DND-41 (cell line): ENCODE results near the gene RELT.

Source experiments
- ATAC-seq: fragments of 200-7000 bp; cut with Tn5 transposase; 3 replicates; pipeline ENCODE4 v1.9.1; 2021; ENCODE audit warnings: low read depth; ENCODE audit not compliant: insufficient read depth
- DNase-seq: peaks from one replicate; pipeline ENCODE4 v3.0.0-alpha.2; 2020
- H2AFZ ChIP-seq: 2 replicates; pipeline ENCODE4 v1.6.0; 2012; ENCODE audit warnings: low read depth, low read length
- H3K27ac ChIP-seq: 2 replicates; pipeline ENCODE4 v1.5.1; 2012; ENCODE audit warnings: low read length, inconsistent platforms
- H3K27me3 ChIP-seq: fragments of 200-600 bp; sonication (generic); 2 replicates; pipeline ENCODE4 v1.6.0; 2012; ENCODE audit warnings: low read length, mild to moderate bottlenecking, inconsistent platforms; ENCODE audit not compliant: insufficient read depth, poor library complexity
- H3K36me3 ChIP-seq: 2 replicates; pipeline ENCODE4 v1.5.1; 2012; ENCODE audit warnings: low read length, inconsistent platforms; ENCODE audit not compliant: insufficient read depth
- H3K4me1 ChIP-seq: 2 replicates; pipeline ENCODE4 v1.5.1; 2012; ENCODE audit warnings: mild to moderate bottlenecking, low read length; ENCODE audit not compliant: insufficient read depth
- H3K4me2 ChIP-seq: 2 replicates; pipeline ENCODE4 v1.6.0; 2012; ENCODE audit warnings: mild to moderate bottlenecking, moderate library complexity, low read length, inconsistent platforms; ENCODE audit not compliant: insufficient read depth
- H3K4me3 ChIP-seq, 2 experiments: fragments of 200-600 bp in 1 of 2; shearing (Covaris generic) in 1 of 2; 2 replicates each; pipeline ENCODE4 v1.5.1; 2012 to 2016; ENCODE audit warnings: inconsistent platforms in 2 of 2, low read length in 2 of 2, mild to moderate bottlenecking in 2 of 2, low read depth in 1 of 2, moderate library complexity in 1 of 2
- H3K79me2 ChIP-seq: 2 replicates; pipeline ENCODE4 v1.6.0; 2012; ENCODE audit warnings: low read length, inconsistent platforms; ENCODE audit not compliant: insufficient read depth
- H3K9ac ChIP-seq: 2 replicates; pipeline ENCODE4 v1.6.0; 2012; ENCODE audit warnings: low read depth, mild to moderate bottlenecking, inconsistent platforms, low read length, moderate library complexity
- H3K9me3 ChIP-seq: 2 replicates; pipeline ENCODE4 v1.5.1; 2012; ENCODE audit warnings: low read length, moderate library complexity, mild to moderate bottlenecking, inconsistent platforms; ENCODE audit not compliant: insufficient read depth, severe bottlenecking
- H4K20me1 ChIP-seq: 2 replicates; pipeline ENCODE4 v1.6.0; 2012; ENCODE audit warnings: low read length; ENCODE audit not compliant: insufficient read depth
- EZH2 ChIP-seq: IDR thresholded peaks from 3 replicates; pipeline ENCODE4 v1.6.1; 2012; ENCODE audit warnings: borderline replicate concordance, low read depth, mild to moderate bottlenecking, moderate library complexity, low read length, inconsistent platforms; ENCODE audit not compliant: severe bottlenecking
- TF ChIP-seq, protein P1 (sequence below): IDR thresholded peaks from 2 replicates; pipeline ENCODE4 v1.5.1; 2012; ENCODE audit warnings: borderline replicate concordance, low read length, moderate library complexity, mild to moderate bottlenecking; ENCODE audit not compliant: poor library complexity, severe bottlenecking; ENCODE audit errors: extremely low read depth

The RELT gene

GRCh38 chr11:73359930-73360742, 16.1 kb upstream of the RELT start:
- Histone ChIP-seq H3K4me2 (no peak overlapping the region), H3K4me1 (no peaks in the 10 kb centered on the region), H3K27me3 (no peaks in the 10 kb centered on the region), H3K27ac (no peak overlapping the region), H3K4me3 (no peak overlapping the region), H3K9me3 (no peaks in the 10 kb centered on the region), H3K79me2 (no peaks in the 10 kb centered on the region), H3K36me3 (no peaks in the 10 kb centered on the region), H3K9ac (no peak overlapping the region), H4K20me1 (peaks cover 3% of the 10 kb centered on the region; the same call in 1 of the 2 replicates), H2AFZ (no peak overlapping the region)
- TF ChIP-seq, protein P1, sequence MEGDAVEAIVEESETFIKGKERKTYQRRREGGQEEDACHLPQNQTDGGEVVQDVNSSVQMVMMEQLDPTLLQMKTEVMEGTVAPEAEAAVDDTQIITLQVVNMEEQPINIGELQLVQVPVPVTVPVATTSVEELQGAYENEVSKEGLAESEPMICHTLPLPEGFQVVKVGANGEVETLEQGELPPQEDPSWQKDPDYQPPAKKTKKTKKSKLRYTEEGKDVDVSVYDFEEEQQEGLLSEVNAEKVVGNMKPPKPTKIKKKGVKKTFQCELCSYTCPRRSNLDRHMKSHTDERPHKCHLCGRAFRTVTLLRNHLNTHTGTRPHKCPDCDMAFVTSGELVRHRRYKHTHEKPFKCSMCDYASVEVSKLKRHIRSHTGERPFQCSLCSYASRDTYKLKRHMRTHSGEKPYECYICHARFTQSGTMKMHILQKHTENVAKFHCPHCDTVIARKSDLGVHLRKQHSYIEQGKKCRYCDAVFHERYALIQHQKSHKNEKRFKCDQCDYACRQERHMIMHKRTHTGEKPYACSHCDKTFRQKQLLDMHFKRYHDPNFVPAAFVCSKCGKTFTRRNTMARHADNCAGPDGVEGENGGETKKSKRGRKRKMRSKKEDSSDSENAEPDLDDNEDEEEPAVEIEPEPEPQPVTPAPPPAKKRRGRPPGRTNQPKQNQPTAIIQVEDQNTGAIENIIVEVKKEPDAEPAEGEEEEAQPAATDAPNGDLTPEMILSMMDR, result peak; percentile 84
- no peak for TF ChIP-seq EZH2
- DNase-seq (peak; percentile 67), ATAC-seq (peak; percentile 86)

DNA sequence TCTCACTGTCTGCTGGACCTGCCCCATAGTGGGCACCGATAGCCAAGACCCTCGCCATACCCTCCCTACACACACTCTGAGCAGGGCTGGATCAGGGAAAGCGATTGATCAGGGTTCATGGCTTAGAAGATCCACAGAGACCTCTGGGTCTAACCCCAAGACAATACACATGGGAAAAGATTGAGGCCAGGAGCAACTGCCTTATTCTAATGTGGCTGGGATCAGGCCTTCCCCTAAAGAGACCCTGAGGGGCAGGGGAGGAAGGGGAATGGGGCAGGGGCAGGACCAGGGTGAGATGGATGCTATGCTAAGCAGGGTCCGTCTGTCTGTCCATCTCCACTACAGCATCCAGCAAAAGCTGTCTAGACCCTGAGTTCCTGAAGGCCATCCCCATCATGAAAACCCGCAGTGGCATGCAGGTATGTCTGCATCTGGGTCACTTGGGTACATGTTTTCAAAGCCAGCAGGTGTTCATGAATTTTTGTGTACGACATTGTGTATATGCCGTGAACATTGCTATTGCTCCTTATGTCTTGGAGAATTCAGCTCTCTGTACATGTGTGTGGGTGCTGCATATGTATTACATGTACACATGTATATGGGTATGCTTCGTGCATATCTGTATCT, 15.3 kb upstream of the RELT start:
- no peak overlapping the region for H3K27ac ChIP-seq
- no peaks in the 10 kb centered on the region for H3K36me3 ChIP-seq

DNA sequence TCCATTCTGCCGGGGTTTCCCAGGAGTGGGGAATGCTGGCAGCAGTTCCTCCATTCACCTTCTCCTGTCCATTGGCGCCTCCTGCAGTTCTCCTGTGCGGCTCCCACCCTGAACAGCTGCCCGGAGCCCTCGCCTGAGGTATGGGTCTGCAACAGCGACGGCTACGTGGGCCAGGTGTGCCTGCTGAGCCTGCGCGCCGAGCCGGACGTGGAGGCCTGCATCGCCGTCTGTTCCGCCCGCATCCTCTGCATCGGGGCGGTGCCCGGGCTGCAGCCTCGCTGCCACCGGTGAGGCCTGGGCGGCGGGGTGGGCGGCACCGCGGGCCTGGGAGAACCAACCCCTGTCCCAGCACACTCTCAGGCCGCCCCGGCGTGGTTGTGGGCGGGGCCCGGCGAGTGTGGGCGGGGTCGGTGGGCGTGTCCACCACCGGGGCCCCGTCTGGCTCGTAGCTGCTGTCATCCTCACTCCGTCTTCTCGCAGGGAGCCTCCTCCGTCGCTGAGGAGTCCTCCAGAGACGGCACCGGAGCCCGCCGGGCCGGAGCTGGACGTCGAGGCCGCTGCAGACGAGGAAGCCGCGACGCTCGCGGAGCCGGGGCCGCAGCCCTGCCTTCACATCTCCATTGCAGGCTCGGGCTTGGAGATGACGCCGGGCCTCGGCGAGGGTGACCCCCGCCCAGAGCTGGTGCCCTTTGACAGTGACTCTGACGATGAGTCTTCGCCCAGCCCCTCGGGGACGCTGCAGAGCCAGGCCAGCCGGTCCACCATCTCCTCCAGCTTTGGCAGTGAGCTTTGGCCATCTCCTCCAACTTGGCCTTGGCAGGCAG, 14.0 kb upstream of the RELT start:
- ATAC-seq (no peak), DNase-seq (no peak)
- Histone ChIP-seq H3K36me3 (no peaks in the 10 kb centered on the region), H3K4me3 (no peak overlapping the region), H3K4me2 (no peak overlapping the region), H3K79me2 (no peaks in the 10 kb centered on the region), H3K9ac (no peak overlapping the region), H3K27ac (no peak overlapping the region), H4K20me1 (peaks cover 3% of the 10 kb centered on the region; the same call in 1 of the 2 replicates), H3K4me1 (peaks cover 6% of the 10 kb centered on the region), H2AFZ (no peak overlapping the region), H3K27me3 (no peaks in the 10 kb centered on the region), H3K9me3 (no peaks in the 10 kb centered on the region)
- TF ChIP-seq EZH2, result no peak
- TF ChIP-seq, protein P1, result no peak

More for the DNA sequence above, 15.3 kb upstream of the RELT start:
- Histone ChIP-seq H3K4me2 (no peak overlapping the region), H3K4me1 (no peaks in the 10 kb centered on the region; the same call in 1 of the 2 replicates), H3K27me3 (no peaks in the 10 kb centered on the region), H3K4me3 (no peak overlapping the region), H4K20me1 (peaks cover 3% of the 10 kb centered on the region; the same call in 1 of the 2 replicates), H3K9me3 (no peaks in the 10 kb centered on the region), H2AFZ (no peak overlapping the region), H3K9ac (no peak overlapping the region), H3K79me2 (no peaks in the 10 kb centered on the region)
- ATAC-seq (no peak), DNase-seq (no peak)
- TF ChIP-seq EZH2, result no peak
- TF ChIP-seq, protein P1, result no peak
